Astrocyte (in vitro differentiated cells and primary cell): ENCODE data around the gene FAM210A.

Source experiments
- CTCF ChIP-seq: IDR thresholded peaks from 2 replicates; pipeline ENCODE4 v1.5.1; 2011; ENCODE audit warnings: low read depth, mild to moderate bottlenecking, inconsistent platforms, low read length, moderate library complexity; ENCODE audit not compliant: insufficient read depth
- EZH2 ChIP-seq: IDR thresholded peaks from 2 replicates; pipeline ENCODE4 v1.6.1; 2012; ENCODE audit warnings: mild to moderate bottlenecking, low read length, inconsistent platforms; ENCODE audit not compliant: insufficient read depth

- TF ChIP-seq CTCF: no peak
- no peak for TF ChIP-seq EZH2
Observed at GRCh38 chr18:13620818-13621445, 105.4 kb downstream of the FAM210A start.
